Tibial nerve (tissue), 4 donors: Measurements from ENCODE around the gene MSRB3. TPM values are rescaled to one million over a fixed set of nuclear protein-coding genes. Genes with fewer than 3 reads are reported as not detected.

ENCODE experiments used
- DNase-seq, 2 donors: peaks; one replicate each; pipeline ENCODE4 v3.0.0-alpha.2; 2019; ENCODE audit warnings: low spot score in 2 of 2
- H3K27ac ChIP-seq, 4 donors: fragments of 200-600 bp; sonication (generic) in 3 of 4; one replicate each; pipeline ENCODE4 v1.5.1; 2017 to 2019; ENCODE audit warnings: mild to moderate bottlenecking in 1 of 4
- H3K27me3 ChIP-seq, 2 donors: fragments of 200-600 bp; sonication (generic) in 1 of 2; one replicate each; pipeline versions ENCODE4 v1.5.1 to v1.6.0; 2017 to 2019
- H3K36me3 ChIP-seq, 3 donors: fragments of 200-600 bp; sonication (generic); one replicate each; pipeline ENCODE4 v1.5.1; 2018 to 2019
- H3K4me1 ChIP-seq, 4 donors: fragments of 200-600 bp; sonication (generic) in 3 of 4; one replicate each; pipeline ENCODE4 v1.5.1; 2017 to 2019
- H3K4me3 ChIP-seq, 4 donors: fragments of 200-600 bp; sonication (generic) in 3 of 4; one replicate each; pipeline ENCODE4 v1.5.1; 2017 to 2019; ENCODE audit warnings: mild to moderate bottlenecking in 1 of 4, moderate library complexity in 1 of 4
- H3K9me3 ChIP-seq, 4 donors: fragments of 200-600 bp; sonication (generic) in 3 of 4; one replicate each; pipeline ENCODE4 v1.5.1; 2017 to 2019
- CTCF ChIP-seq, 5 experiments: fragments of 200-600 bp in 3 of 5; fragments of 450-650 bp in 2 of 5; sonication (generic) in 3 of 5; IDR thresholded peaks; one replicate each; pipeline ENCODE4 v1.5.1; 2016 to 2019; ENCODE audit warnings: antibody characterized with exemption in 5 of 5, mild to moderate bottlenecking in 3 of 5, moderate library complexity in 2 of 5
- EP300 ChIP-seq, 2 donors: sonication (generic); formaldehyde crosslinking; IDR thresholded peaks; one replicate each; pipeline ENCODE4 v1.6.1; 2017; ENCODE audit warnings: antibody characterized with exemption in 2 of 2, mild to moderate bottlenecking in 1 of 2
- POLR2A ChIP-seq, 2 donors: fragments of 450-650 bp; IDR thresholded peaks; one replicate each; pipeline ENCODE4 v1.6.1; 2017; ENCODE audit warnings: antibody characterized with exemption in 2 of 2, mild to moderate bottlenecking in 2 of 2, moderate library complexity in 2 of 2
- WGBS, 2 donors: methylation state at CpG; one replicate each; pipeline ENCODE4 v1.1.5; 2018; 5-methylcytosine and 5-hydroxymethylcytosine counted together
- total RNA-seq, 4 donors: library from RNA; depleted of rRNA; stranded (reverse); fragments of >200 nt; gene quantifications; one replicate each; pipeline ENCODE4 v1.1.0, GENCODE V29; 2016

Gene MSRB3
- total RNA-seq, 4 donors from 2014 or later = 42.0 to 64.0 (median 47.9) TPM

- no peak for DNase-seq
- no peaks in the 10 kb centered on the region for H3K27me3 ChIP-seq
- H3K4me1 ChIP-seq = peaks cover 0 to 43% (median 10%) of the 10 kb centered on the region in 4 donors
- H3K9me3 ChIP-seq = no peaks in the 10 kb centered on the region
- WGBS, 2 donors = 92 to 99% methylated on average over 8 of the region's 8 CpGs
- H3K4me3 ChIP-seq = no peak overlapping the region
- peaks cover 0 to 7% (median 0%) of the 10 kb centered on the region in 3 donors for H3K36me3 ChIP-seq
- no peak overlapping the region for H3K27ac ChIP-seq
- TF ChIP-seq CTCF (IDR thresholded peaks at IDR 0.05) (no peak), POLR2A (IDR thresholded peaks at IDR 0.05) (no peak), EP300 (IDR thresholded peaks at IDR 0.05) (no peak)
These were observed 53.0 kb downstream of the MSRB3 start for GRCh38 chr12:65331456-65331855.

- peaks cover 0 to 27% (median under 1%) of the 10 kb centered on the region in 4 donors for H3K4me1 ChIP-seq
- peaks cover 0 to 7% (median 0%) of the 10 kb centered on the region in 3 donors for H3K36me3 ChIP-seq
- no peak overlapping the region for H3K4me3 ChIP-seq
- 95 to 98% methylated on average over 5 of the region's 5 CpGs for WGBS, 2 donors
- no peak for DNase-seq
- no peak overlapping the region for H3K27ac ChIP-seq
- H3K27me3 ChIP-seq = no peaks in the 10 kb centered on the region
- H3K9me3 ChIP-seq = no peaks in the 10 kb centered on the region
- no peak for TF ChIP-seq POLR2A (IDR thresholded peaks at IDR 0.05)
These were observed 55.2 kb downstream of the MSRB3 start for GRCh38 chr12:65333649-65334048.

- Histone ChIP-seq H3K27me3 (no peaks in the 10 kb centered on the region), H3K4me1 (peaks cover 0 to 25% (median 0%) of the 10 kb centered on the region in 4 donors), H3K9me3 (no peaks in the 10 kb centered on the region), H3K4me3 (no peak overlapping the region), H3K36me3 (peaks cover 0 to 7% (median 0%) of the 10 kb centered on the region in 3 donors), H3K27ac (no peak overlapping the region)
- TF ChIP-seq EP300 (IDR thresholded peaks at IDR 0.05) (no peak), POLR2A (IDR thresholded peaks at IDR 0.05) (no peak), CTCF (IDR thresholded peaks at IDR 0.05) (no peak)
- DNase-seq = peak in 1 of 2 donors; percentile 8
These were observed 56.0 kb downstream of the MSRB3 start for GRCh38 chr12:65334521-65334920.

GRCh38 chr12:65335021-65335714 is 56.7 kb downstream of the MSRB3 start:
- H3K36me3 ChIP-seq = peaks cover 0 to 7% (median 0%) of the 10 kb centered on the region in 3 donors
- peaks cover 0 to 25% (median 0%) of the 10 kb centered on the region in 4 donors for H3K4me1 ChIP-seq
- H3K27ac ChIP-seq = no peak overlapping the region
- H3K9me3 ChIP-seq = no peaks in the 10 kb centered on the region
- peak in 1 of 2 donors; percentile 10 for DNase-seq
- no peak overlapping the region for H3K4me3 ChIP-seq
- no peaks in the 10 kb centered on the region for H3K27me3 ChIP-seq
- TF ChIP-seq POLR2A (IDR thresholded peaks at IDR 0.05) = no peak
- TF ChIP-seq EP300 (IDR thresholded peaks at IDR 0.05) = peak in 1 of 2 donors; percentile 20
- no peak for TF ChIP-seq CTCF (IDR thresholded peaks at IDR 0.05)
- 49% methylated on average over 5 of the region's 5 CpGs for WGBS, 2 donors

GRCh38 chr12:65335981-65336380 is 57.5 kb downstream of the MSRB3 start:
- Histone ChIP-seq H3K27ac (no peak overlapping the region), H3K9me3 (no peaks in the 10 kb centered on the region), H3K4me1 (peaks cover 0 to 25% (median 0%) of the 10 kb centered on the region in 4 donors), H3K36me3 (peaks cover 0 to 7% (median 0%) of the 10 kb centered on the region in 3 donors), H3K4me3 (no peak overlapping the region), H3K27me3 (no peaks in the 10 kb centered on the region)
- no peak for TF ChIP-seq POLR2A (IDR thresholded peaks at IDR 0.05)
- no peak for TF ChIP-seq EP300 (IDR thresholded peaks at IDR 0.05)
- no peak for TF ChIP-seq CTCF (IDR thresholded peaks at IDR 0.05)
- DNase-seq = no peak
- WGBS, 2 donors = 61 to 68% methylated on average over 1 of the region's 1 CpG
